NCI-H146 (cell line): Measurements from ENCODE around the gene METTL25.

Experiments used
- DNase-seq: peaks from one replicate; lab custom pipeline; 2025; lab: John Stamatoyannopoulos, UW

METTL25 gene

DNA sequence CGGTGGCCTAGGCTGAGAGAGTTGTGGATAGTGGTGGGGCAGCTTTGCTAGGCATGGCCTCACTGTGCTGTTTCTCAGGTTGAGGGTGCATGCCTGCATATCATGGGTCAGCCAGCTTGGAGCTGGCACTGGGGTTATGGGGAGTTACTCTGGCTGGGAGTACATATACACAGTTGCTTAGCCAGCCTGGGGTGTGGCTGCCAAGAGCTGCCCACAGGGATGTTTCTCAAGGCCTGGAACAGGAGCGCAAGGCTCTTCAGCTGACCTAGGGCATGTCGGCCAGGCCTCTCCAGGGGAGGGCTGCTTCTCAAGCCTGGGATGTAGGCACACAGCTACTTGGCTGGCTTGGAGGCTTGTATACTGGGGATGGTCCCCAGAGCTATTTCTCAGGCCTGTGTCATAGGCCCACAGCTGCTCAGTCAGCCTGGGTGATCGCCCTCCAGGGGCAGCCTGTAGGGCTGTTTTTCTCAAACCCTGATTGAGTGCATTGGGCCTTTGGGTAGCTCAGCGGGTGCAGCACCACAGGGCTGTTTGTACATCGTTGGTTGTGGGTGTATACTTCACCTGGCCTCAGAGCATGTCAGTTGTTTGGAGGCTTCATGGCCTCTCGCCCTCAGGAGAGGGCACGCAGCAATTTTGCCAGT lies 114.9 kb downstream of the METTL25 start:
- DNase-seq = no peak

DNA sequence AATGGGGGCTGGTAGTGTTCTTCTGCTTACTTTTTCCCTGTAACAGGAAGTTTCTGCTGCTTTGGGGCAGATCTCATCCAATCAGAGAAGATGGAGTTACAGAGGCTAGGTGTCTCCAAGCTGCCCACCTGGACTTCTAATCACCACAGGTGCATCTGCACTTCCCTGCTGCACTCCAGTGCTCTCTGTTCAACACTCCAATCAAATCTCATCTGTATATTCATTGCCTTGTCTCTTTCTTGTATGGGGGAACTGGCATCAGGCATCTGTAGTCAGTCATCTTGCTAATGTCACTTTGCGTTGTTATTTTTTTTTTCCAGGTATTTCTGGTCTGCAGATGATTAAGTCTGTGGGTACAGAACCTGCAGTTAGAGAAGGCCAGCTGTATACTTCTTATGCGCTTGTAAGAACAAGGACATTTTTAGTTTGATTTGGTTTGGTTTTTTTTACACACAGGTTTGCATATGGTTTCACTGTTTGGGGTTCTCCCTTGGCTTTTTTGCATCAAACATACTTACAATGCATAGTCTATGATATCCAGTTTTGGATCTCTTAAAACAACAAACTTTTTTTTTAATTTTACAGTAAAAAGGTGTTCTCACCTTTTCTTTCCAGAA lies 116.0 kb downstream of the METTL25 start:
- DNase-seq = no peak

DNA sequence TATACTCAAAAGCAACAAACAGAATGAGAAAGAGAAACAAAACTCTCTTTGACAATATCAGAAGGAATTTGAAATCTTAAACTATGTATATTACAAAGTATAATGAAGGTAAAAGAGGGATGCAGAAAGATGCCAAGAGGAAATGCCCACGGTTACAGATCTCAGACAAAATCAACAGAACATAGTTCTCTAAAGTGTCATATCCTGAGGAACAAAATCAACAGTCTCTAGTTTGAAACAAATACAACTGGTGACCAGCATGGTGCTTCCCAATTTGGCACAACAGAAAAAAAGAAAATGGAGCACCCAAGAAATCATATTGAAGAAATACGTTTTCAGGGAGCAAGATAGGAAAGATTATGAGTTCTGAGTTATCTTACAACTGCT lies 116.5 kb downstream of the METTL25 start:
- DNase-seq = no peak

DNA sequence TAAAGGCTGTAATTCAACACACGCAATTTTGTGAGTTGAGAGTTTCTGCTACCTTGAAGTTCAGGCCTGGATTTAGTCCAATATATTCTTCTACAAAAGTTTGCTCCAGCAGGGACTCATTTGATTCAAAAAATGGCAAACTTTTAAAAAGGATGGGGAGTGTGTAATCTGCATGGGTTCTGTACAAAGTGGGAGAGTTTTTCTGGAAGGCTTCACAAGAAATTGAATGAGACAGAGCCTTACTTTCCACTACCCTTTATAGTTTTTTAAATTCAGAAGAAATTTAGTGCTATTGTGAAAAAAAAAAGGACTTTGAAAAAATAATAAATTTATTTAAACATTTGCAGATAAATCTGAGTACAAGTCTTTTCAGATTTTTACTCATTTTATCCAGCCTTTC lies 116.9 kb downstream of the METTL25 start:
- no peak for DNase-seq

DNA sequence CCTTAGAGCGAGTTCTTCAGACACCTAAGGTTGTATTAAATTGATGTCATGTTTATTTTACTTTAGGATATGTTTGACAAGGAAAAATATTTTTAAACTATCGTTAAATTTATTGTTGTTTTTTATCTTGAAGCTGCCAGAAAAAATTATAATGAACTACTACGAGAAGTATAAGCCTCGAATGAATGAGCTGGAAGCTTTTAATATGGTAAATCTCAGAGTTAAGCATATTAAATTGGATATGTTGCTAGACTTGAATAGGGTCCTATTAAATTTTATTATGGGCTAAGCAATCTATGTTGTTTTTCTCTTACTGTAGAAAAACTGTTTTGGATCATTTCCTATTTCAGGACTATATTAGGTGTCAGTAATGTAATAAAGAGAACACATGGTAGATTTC lies 118.2 kb downstream of the METTL25 start:
- no peak for DNase-seq

DNA sequence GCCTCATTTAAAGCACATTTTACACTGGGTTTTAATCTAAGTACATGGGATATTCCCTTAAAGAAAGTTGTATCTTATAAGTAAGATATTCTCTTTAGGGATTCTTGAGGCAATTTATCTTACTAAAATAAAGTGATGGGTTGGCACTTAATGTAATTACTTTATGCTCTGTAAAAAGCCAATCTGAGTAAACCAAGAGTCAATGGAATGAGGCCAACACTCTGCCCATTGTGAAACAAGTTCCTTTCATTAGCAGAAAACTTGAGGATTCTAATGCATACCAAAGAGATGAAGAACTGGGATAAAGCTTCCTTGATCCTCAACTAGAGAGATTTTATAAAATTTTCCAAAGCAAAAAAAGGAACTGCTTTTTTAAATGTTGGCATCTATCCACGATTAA lies 121.2 kb downstream of the METTL25 start:
- no peak for DNase-seq

DNA sequence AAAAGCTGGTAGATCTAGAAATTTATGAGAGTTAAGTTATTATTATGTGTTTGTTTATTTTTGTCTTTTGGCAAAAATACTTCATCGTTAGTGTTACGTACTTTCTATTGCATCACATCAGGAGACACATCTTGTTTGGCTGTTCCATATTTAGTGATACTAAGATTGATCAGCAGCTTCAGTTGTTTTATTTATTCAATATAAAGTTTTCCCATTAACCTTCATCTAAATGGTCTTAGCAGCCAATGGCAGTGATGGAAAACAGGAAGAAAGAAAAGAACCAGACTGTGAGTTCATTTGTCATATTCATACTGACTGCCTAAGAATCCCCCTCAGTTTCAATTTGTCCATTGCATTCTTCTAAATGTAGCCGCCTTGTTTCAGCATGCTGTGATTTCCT lies 122.3 kb downstream of the METTL25 start:
- DNase-seq = no peak

DNA sequence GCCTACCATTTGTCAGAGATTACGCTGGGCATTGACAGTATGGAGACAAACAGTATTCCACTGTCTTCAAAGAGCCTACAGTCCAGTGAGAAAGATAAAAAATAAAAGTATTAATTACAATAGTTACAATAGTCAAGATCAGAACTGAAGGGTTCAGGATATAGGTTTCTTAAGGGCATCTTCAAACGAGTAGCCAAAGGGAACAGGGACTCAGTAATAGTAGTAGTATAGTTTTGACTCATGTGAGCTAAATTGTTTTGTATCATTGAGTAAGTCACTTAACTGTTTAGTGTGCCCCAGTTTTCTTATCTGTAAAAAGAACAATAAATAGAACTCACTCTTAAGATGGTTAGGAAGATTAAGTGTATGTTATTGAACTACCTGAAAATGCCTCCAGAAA lies 123.6 kb downstream of the METTL25 start:
- no peak for DNase-seq

DNA sequence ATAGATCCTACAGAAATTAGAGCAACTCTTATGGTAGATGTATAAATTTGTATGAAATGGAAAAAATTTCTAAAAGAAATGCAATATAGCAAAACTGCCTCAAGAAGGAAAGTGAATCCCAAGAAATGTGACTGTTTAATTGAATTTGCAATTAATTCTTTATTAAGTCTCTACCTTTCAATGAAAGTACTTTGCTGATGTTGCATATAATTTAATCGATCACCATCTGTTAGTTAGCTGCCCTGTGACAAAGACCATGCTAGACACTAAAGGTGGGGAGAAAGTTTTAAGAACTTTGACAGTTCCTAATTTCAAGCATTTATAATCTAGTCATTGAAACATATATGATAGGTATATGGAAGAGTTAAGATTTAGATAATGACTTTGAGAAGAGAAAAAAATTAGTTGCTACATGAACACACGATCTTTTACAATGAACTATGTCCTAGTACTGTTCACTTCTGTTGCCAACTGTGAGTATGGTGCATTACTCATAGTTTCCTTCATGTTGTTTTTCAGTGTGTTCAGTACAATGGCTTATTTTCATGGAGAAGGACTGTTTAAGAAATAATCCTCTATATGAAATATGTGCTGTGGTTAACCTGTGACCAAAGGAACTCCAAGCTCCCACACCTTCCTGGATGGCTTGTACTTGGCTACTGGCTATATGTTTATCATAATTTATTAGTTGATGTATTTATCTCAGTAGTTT lies 128.4 kb downstream of the METTL25 start:
- no peak for DNase-seq

DNA sequence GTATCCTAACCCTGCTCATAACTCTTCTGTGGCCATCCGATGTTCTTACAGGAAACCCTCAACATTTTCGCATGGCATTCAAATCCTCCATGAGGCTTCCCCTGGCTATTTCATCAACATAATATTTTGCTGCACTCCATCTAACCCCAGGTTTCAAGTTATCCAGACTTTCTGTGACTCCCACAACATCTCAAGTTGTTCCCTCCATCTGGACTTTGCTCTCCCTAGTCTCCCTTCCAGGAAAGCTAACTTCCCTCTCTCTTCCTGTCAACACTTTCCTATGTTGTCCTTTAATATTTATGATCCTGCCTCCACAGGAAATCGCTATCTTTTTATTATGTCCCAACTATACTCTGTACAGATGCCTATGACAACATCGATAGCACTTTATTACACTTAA lies 146.1 kb downstream of the METTL25 start:
- DNase-seq = no peak

DNA sequence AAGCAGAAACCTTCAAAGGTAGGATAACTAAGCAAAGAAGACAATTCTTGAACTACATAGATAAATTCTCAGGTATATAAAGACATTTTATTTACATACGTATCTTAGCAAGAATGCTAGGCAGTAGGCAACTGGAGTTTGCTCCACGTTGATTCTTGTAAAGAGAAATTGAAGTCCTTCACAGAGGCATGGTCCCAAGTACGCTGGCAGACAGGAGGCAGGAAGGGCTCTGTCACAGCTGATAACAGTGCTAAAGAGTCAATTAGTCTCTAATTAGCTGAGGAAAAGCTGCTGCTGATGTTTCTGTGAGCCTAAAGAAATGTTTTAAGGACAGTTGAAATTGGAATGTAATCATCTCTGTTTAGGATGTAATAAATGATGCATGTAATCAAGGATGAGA lies 146.8 kb downstream of the METTL25 start:
- DNase-seq = no peak

DNA sequence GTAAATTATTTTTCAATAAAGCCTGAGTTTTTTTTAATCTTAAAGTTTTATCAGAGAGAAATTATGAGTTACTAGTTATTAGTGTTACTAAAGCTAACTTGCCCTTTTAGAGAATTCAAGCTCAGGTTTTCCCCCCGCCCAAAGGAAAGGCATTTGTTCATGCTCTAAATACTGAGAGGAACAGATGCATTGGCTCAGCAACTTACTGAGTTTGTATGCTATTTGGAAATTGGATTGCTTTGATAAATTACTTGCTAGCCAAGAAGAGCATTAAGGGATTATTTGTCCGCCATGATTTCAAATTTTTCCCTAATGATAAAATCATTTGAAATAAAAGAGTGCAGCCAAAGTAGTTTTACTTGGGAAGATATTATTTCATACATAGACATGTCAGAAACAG lies 149.4 kb downstream of the METTL25 start:
- no peak for DNase-seq

DNA sequence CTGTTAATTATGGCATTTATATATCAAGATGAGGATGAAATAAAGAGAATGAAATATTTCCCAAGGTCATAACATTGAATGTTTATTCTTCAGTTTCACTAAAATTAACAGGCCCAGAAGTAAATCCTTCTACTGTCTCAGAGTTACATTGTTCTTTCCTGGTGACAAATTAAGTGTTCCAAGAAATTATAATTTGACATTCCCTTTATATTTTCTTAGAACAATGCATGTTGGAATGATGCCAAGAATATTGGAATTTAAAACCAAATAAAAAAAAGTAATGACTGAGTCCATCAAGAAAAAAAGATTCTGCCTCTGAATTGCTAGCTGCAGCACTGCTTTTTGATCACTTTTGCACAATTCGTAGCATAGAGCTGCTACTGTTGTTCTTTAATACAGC lies 152.1 kb downstream of the METTL25 start:
- DNase-seq = no peak

DNA sequence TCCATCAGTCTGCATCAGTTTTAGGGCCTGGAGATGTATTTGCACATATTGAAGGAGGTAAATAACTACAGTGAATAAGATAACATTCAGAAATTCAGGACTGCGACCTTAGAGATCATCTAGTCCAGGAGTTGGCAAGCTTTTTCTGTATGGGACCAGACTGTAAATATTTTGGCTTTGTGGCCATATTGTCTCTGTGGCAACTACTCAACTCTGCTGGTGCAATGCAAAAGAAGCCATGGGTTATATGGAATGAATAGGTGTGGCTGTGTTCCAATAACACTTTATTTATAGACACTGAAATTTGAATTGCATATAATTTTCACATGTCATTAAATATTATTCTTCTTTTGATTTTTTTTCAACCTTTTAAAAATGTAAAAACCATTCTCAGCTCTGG lies 156.6 kb downstream of the METTL25 start:
- DNase-seq = no peak

DNA sequence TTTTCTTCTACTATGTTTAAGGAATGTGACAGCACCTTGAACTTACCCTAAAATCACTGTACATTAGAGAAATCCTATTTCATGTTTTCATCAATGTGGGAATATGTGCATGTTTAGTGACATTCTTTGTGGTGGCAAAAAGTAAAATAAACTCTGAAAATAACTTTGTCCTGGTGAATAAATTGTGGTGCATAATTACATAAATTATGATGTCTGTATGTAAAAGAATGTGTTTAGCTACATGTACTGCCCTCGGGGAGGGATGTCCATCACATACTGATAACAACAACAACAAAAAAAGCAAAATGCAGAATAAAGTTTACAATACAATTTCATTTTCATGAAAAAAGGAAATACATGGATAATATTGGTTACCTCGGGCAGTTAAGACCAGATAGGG lies 157.3 kb downstream of the METTL25 start:
- no peak for DNase-seq

DNA sequence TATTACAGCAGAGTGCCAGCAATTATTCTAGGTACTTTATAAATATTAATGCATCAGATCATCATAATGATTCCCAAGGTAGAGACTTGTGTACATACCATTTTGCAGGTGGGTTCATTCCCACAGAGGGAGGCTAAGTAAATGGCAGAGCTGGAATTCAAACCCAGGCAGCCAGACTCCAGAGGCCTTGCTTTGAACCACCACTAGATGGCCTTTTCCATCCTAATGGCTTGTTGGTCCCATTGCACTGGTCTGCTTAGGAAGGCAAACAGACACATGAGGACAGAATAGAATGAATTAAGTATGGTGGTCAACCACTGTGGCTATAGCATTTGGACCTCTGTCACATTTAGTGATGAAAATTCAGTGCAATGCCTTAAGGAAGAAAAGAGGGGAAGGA lies 158.7 kb downstream of the METTL25 start:
- peak; percentile 29 for DNase-seq

DNA sequence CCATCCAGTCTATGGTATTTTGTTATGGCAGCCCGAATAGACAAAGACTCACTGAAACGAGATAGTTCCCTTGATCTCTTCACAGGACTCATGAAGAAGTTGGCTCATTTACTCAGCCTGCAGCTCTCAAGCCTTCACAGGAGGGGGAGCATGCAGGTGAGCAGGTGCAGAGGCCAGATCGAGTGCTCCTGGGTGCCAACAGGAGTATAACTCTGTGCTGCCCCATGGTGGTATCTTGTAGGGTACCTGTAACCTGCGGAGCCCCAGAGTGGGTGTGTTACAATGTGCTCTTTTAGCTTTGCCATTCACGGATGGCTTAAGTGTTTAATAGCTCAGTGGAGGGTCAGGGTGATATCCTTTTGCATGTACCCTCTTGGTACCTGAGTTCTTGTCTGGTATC lies 159.5 kb downstream of the METTL25 start:
- no peak for DNase-seq

DNA sequence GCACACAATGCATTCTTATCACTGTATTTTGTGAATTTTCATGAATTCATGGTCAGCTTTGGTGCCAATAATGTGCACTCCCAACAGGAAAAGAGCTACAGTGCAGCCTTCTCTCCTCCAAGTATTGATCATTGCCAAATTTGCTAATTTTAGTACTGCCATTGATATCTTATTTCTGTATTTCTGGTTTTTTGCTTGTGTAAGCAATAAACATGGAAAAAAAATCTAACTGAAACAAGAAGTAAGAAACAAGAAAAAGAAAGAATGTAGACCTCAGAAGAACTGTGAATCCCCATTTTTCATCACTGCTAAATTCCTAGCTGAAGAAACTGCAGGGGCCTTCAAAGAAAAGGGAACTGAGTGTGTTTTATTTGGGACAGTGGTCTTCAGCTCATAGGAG lies 161.2 kb downstream of the METTL25 start:
- no peak for DNase-seq

DNA sequence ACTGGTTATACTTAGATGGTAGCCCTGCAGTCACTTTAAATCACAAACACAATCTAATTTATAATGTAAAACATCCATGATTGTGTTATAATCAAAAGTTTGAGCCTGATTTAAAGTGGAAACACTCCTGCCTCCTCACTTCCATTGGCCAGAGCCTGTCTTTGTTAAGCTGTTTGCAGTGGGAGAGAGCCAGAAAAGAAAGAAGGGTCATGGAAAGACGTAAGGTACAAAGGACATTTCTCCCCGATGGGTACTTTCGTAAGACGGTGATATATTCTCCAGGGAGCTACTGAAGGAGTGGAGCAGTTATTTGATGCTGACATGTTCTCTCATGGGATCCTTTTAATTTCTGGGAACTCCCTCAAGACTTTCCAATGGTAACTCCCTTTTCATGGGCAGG lies 164.0 kb downstream of the METTL25 start:
- no peak for DNase-seq

DNA sequence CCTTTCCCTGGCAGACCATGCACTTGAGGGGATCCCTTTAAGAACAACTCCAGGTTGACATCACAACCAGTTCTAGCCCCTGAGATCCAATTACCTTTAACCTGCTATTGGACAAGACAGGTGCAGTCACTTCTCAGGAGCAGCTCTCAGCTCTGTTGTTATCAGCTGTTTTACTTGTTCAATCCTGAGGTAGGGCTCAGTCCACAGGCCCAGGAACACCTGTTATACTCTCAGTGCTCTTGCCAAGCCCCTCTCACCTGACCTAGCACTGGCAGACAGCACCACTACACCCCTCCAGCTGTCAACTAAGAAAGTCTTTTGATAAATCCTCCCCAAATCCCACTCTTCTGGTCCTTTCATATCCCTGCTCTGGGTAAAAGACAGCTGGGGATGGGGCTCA lies 164.4 kb downstream of the METTL25 start:
- DNase-seq = no peak

DNA sequence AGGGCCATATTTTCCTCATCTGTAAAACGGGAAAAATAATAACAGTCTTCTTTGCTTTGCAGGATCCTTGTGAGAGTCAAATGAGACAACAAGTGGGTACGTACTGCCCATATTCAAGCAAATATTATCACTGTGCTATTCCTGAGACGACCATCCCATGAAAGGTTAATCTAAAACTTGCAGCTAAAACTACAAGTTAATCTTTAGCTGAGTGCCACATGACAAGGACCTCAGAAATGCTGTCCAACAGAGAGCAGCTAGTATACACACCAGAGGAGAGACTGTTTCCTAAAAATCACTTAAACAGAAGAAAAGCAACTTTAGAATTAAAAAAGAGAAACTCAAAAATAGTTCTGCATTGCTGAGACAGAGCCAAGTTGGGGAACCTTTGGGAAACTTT lies 165.7 kb downstream of the METTL25 start:
- DNase-seq = no peak

DNA sequence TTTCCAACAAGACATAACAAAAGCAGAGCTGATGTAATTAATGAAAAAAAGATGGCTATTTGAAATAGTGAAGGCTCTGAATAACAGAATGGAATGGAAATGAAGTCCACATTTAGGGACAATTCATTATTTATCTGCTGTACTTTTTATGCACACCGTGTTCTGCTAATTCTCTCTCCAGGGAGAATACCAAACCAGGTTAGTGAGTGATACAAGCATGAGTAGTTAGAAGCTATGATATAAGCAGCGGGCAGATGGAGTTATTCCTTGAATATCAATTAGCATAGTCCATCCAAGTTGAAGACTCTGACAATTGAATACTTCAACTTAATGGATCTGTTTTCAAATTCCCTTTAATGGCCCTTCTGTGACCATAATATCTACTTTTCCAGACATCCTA lies 166.3 kb downstream of the METTL25 start:
- no peak for DNase-seq

DNA sequence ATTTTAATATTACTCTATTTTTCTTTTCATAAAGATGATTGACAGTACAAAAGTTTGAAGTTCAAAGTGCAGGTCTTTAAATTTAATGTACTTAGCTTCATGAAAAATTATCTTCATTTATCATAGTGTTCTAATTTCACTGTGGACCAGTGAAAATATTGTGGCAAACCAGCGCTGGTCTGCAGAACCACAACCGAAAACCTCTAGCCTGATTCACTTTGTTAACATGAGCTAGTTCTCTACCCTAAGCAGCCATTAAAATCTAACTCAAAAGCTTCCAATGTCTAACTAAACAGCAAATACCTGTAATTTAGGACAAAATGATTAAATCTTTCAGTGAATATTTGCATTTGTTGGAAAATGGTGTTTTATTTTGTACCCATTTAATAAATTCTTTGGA lies 167.3 kb downstream of the METTL25 start:
- no peak for DNase-seq
